Measurements from ENCODE around the gene PLA2G2D.

Gene PLA2G2D

GRCh38 chr1:20102875-20103274 is 16.5 kb downstream of the PLA2G2D start:
- no peak for TF ChIP-seq CTCF (IDR thresholded peaks at IDR 0.05; ENCODE audit: extremely low read depth, insufficient read depth, missing control alignments)
- no peak for DNase-seq (ENCODE audit: low spot score)

DNA sequence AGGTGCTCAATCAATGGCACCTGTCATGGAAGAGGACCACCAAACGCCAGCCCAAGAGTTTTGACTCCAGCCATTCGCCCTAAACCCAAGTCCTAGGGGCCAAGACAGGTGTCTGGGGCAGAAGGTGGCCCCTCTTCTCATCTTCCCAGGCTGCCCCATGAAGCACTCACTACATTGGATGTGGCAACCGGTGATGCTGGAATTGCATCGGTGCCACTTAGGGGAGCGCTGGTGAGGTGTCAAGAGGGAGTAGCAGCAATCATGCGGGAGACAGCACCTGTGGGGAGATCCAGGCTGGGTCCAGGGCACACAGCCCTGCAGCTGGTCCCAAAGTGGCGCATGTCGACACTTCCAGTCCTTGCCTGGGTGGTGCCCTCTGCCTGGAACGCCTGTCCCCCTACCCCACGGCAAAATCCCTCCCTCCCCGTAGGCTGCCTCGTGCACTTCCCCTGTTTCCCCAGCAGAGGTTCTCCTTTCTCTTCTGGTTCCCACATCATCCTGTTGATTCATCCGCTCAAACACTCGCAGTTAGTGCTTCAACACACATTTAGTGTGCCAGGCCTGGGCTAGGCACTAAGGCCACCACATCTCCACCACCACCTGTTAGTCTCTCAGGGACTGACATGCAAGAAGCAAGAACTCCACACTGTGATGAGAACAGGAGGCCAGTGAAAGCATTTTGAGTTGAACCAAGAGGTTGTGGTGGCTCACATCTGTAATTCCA is 18.5 kb downstream of the PLA2G2D start:
- in situ Hi-C loops (cut with MboI; ENCODE audit: low pct_unique_long_range_greater_than_20kb, low sequenced_read_pairs, unreplicated experiment) = loop anchor here (10.0 kb wide), 1 partner anchor 54 kb away; no protein-coding TSS in a partner anchor
- TF ChIP-seq CTCF (IDR thresholded peaks at IDR 0.05; ENCODE audit: extremely low read depth, insufficient read depth, missing control alignments) = peak; percentile 88
- peak; percentile 75 for DNase-seq (ENCODE audit: low spot score)

More at GRCh38 chr1:20102875-20103274, 16.5 kb downstream of the PLA2G2D start:
- in situ Hi-C loops (cut with MboI; ENCODE audit: low pct_unique_long_range_greater_than_20kb, low sequenced_read_pairs, unreplicated experiment) = loop anchor here (10.0 kb wide), 1 partner anchor 52 kb away; no protein-coding TSS in a partner anchor

- no peak for TF ChIP-seq CTCF (IDR thresholded peaks at IDR 0.05; ENCODE audit: extremely low read depth, insufficient read depth, missing control alignments)
- in situ Hi-C loops (cut with MboI; ENCODE audit: low pct_unique_long_range_greater_than_20kb, low sequenced_read_pairs, unreplicated experiment) = no loop called here
These were observed 19.8 kb downstream of the PLA2G2D start for GRCh38 chr1:20099533-20099932.

DNA sequence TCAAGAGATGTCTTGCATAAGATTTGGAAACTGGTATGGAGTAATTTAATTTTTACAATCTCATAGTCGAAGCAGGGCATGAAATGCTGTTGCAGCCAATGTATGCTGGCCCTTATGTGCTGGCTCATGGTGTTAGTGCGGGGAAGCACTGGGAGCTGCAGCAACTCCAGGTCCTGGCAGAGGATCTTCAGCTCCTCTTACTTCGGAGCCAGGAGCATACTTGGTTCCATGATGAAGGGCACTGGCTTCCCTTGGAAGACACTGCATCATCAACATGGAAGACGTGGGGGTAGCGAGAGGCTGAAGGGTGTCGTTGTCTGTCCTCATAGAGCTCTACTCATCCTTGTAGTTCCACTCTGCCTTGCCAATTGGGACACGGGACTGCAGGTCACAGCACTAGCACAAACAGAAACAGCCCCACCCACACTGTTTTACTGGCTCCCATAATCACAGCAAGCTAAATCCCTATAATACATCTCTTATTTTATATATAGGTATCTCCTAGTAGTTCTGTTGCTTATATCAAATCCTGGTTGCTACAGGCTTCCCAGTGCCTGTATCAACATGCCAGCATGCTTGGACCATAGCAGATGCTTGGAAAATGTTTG is 22.4 kb downstream of the PLA2G2D start:
- TF ChIP-seq CTCF (IDR thresholded peaks at IDR 0.05; ENCODE audit: extremely low read depth, insufficient read depth, missing control alignments) = no peak
- in situ Hi-C loops (cut with MboI; ENCODE audit: low pct_unique_long_range_greater_than_20kb, low sequenced_read_pairs, unreplicated experiment) = no loop called here
- no peak for DNase-seq (ENCODE audit: low spot score)

More at GRCh38 chr1:20099533-20099932, 19.8 kb downstream of the PLA2G2D start:
- DNase-seq (ENCODE audit: low spot score) = no peak

DNA sequence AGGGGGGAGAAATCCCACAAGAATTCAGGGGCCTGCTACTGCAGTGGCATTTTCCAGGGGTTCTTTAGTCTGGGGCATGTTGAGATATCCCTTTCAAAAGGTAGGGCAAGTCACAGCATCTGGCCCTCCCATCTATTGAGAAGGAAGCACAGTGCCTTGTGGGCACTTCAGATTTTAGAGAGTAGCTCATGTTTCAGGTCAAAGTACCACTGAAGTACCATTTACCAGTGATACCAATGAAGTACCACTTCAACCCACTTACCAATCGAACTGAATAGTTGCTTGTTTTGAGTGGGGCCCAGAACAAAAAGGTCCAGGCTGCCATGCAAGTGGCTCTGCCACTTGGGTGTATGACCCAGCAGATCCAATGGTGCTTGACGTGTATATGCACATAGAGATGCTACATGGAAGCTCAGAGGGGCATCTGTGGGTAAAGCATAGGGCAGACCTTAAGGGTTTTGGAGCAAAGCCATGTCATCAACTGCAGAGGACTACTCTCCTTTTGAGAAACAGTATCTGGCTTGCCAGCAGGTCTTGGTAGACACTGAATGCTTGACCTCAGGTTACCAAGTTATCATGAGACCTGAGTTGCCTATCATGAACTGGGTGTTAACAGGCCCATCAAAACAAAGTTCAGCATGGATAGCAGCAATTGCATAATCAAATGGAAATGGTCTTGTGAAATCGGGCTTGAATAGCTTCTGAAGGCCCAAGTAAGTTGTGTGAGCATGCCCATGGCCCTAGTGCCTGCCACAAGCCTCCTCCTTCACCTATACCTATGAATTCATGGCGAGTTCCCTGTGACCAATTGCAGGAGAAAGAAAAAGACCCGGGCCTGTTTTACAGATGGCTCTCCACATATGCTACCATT is 23.5 kb downstream of the PLA2G2D start:
- no peak for DNase-seq (ENCODE audit: low spot score)
- in situ Hi-C loops (cut with MboI; ENCODE audit: low pct_unique_long_range_greater_than_20kb, low sequenced_read_pairs, unreplicated experiment) = no loop called here
- no peak for TF ChIP-seq CTCF (IDR thresholded peaks at IDR 0.05; ENCODE audit: extremely low read depth, insufficient read depth, missing control alignments)

- TF ChIP-seq CTCF (IDR thresholded peaks at IDR 0.05; ENCODE audit: extremely low read depth, insufficient read depth, missing control alignments) = no peak
- in situ Hi-C loops (cut with MboI; ENCODE audit: low pct_unique_long_range_greater_than_20kb, low sequenced_read_pairs, unreplicated experiment) = no loop called here
- no peak for DNase-seq (ENCODE audit: low spot score)
These were observed 25.4 kb downstream of the PLA2G2D start for GRCh38 chr1:20093940-20094391.

Data from GM13977 (cell line).